GM21447 (cell line): ENCODE measurements around the gene RBCK1.
A peak's percentile ranks its signal among the peaks of the same experiment; 100 is the strongest.
"Not testable (repeated sequence)": the region's sequence is repeated elsewhere in the genome, so short reads cannot be mapped to it uniquely, and the experiment has no call there.

ENCODE experiments used
- ATAC-seq: cut with Tn5 transposase; IDR thresholded peaks from one replicate; pipeline ENCODE4 v1.9.1; 2021; ENCODE audit not compliant: unreplicated experiment

The RBCK1 gene

DNA sequence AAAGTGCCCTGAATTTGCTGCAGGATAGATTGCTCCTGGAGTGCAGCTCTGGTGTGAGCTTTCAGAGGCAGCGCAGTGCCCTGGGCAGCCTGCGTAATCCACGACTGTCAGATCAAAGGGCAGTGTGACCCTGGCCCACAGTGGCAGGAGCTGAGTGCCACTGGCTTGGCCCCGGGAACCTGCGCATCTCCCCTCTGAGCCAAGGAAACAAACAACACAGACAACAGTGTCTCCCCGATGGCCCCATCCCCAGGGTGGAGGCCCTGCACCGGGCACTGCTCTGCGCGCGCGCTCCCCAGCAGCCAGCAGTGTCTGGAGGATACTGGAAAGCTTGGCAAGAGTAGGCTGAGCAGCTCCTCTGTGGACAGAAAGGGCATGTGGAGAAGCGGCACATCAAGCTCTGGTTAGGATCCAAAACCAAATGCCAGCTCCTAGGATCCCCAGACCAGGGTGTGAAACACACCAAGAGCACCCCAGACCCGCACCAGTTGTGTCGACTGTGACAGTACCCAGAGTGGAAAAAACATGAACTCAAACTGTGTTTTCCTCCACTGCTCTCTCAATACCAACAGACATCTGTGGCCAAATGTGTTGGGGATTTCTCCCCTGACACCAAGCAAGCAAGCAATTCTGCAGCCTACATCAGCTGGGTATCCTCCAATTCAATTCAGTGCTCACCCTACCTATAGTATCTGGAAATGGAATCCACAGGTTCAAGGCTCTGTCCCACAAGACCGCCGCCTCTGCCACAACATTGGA is 26.7 kb downstream of the RBCK1 start:
- ATAC-seq = no peak

DNA sequence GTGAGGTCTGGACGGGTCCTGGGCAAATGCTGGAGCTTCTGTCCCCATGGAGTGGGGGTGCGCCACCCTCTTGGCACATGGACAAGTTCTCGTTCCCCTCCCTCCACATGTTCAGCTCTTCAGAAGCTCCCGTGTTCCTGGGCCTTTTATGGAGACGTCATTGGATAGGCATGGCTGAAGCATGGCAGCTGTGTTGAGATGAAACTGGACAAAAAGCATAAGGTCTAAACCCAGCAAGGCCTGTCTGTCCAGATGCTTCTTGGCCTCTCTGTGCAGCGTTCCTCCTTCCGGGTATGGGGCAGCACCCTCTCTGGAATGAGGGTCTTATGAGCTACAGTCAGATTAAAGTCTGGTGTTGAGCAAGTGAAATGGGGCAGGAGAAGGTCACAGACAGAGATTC is 27.5 kb downstream of the RBCK1 start:
- no peak for ATAC-seq

DNA sequence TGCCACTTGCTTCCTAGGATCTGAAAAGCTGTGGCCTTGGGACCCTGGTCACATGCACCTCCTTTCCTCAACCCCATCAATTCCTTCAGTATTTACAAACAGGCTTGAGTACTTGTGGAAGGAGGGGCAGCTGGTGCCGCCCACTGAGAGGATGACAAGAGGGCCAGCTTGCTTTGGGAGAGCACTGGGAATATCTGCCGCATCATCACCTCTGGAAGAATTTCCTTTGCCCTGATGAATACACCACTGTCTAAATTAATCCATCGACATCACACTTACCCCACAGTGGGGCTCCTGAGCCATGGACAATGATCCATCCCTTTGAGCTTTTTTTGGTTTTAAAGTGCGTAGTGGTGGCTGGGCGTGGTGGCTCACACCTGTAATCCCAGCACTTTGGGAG is 28.4 kb downstream of the RBCK1 start:
- no peak for ATAC-seq

DNA sequence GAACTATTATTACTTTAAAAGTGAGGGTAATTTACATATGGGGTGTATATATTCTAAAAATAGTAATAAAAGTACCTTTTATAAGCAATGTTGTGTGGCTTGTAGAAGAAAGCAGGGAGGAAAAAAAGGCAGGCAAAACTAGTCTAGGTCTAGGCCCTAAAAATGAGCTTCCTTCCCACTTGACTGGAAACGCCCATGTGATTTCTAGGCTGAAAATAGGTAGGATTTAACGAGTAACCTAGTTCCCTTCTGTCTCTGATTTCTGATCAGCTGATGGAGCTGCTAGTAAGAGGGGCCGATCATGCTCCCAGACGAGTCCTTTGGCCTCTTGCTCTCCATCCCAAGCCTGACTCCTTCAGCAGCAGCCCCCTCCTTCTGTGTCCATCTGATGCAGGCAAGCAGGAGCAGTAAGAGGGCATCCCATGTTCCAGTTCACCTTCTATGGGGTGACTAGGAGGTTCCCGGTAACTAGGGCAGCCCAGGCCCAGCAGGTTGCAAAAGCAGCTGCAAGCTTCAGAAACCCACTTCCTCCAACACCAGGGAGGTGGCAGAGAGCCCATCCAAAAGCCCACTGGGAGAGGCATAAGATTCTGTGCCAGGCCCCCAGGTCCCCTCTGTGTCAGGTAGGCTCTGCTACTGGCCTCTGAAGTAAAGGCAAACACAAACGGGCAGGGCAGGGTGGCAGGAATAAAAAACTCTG is 29.8 kb downstream of the RBCK1 start:
- ATAC-seq = no peak

DNA sequence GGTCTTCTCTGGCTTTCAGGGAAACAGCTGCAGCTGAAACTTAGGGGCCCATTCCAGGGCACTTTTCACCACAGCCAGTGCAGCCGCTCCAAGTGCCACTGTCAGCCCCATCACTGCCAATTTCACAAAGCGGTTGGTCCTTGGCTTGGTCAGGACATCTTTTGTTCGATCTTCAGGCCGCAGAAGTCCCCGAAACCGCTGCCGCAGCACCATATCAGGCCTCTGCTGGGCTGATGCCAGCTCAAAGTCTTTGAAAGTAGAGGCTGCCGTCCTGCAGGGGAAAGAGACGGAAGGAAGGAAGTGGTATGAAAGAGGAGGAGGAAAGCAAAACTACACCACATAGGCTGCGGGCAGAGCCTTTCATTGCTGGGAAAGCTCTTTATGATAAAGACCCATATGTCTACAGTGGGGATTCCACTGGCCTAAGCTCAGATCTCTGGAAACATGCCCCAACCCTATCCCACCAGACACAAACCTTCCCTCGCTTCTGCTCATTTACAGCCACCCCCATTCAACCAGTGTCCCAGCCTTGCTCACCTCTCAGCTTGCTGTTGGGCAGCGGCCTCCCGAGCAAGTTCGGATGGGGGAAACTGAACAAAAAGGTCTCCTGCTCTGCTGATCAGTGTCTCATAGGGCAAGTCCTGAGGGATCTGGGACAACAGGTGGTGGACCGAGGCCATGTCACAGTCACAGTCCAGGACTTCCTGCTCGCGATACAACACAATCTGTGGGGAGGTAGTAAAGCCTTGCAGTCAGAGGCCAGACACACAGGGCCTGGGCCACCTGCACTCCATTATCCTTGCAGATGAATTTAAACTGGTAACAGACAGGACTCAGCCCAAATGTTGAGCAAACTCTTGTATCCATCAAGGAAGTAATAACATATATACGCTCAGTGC is 30.7 kb downstream of the RBCK1 start:
- no peak for ATAC-seq

DNA sequence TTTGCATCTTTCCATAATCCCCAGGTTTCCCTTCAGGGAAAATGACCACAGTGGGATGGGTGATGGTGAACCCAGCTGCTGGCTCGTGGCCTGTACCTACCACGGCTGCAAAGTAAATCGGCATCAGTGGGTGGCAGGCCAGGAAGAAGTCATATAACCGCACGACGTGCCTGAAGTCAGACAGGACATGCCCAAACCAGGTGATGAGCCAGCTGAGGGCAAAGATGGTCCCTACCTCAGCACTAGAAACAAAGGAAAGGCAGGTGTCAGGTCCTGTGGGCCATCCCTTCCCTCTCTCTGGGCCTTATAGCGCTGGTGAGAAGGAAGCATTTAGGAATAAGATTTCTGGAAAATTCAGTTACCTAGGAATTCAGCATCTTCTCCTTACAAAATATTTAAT is 32.0 kb downstream of the RBCK1 start:
- ATAC-seq = no peak

DNA sequence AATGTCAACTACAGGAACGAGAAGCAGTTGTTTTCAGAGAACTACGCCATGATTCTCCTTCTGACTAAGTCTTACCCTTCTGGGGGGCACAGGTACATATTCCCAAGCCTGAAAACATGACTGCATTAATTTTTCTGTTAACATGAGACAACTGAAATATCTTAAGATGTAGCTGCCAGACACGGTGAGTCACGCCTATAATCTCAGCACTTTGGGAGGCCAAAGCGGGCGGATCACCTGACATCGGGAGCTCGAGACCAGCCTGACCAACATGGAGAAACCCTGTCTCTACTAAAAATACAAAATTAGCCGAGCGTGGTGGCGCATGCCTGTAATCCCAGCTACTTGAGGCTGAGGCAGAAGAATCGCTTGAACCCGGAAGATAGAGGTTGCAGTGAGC is 32.5 kb downstream of the RBCK1 start:
- no peak for ATAC-seq

DNA sequence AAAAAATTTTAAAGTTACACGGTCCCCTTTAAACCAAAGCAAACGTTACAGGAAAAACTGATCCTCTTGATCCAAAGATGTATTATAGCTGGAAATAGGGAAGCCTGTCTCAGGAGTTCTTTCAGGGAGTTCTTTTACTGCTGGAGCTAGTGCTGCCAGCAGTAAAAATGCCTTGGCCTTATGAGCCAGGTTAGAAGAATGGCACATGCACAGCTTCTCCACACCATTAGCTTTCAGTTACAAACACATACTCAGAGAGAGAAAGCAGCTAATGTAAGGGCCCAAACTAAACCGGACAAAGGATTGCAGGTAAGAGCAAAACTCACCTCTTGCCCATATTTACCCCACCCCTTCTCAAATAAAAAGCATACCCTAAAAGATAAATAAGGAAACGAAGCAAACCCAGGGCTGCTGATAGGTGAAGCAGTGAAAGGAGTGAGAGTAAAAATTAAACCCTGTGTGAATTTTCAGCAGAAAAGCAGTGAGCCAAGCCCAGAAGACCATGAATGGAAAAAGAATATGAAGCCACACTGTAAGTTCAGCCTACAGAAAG is 35.2 kb downstream of the RBCK1 start:
- ATAC-seq = no peak

DNA sequence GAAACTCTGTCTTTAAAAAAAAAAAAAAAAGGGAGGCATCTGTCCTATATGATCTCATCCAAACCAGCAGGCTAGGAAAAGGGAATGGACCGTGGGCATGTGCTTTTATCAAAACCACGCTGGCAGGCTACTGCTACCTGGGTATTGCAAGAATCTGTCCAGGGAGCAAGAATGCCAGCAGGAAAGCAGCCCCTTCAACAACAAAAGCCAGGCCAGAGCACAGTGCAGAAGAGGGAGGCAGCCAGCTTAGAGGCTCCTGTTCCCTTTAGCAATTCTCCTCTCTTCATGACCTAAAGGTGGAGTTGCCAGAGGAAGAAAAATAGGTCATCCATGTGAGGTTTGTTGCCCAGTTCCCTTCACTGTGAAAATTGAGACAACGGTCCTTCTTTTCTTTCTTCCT is 36.0 kb downstream of the RBCK1 start:
- no peak for ATAC-seq

DNA sequence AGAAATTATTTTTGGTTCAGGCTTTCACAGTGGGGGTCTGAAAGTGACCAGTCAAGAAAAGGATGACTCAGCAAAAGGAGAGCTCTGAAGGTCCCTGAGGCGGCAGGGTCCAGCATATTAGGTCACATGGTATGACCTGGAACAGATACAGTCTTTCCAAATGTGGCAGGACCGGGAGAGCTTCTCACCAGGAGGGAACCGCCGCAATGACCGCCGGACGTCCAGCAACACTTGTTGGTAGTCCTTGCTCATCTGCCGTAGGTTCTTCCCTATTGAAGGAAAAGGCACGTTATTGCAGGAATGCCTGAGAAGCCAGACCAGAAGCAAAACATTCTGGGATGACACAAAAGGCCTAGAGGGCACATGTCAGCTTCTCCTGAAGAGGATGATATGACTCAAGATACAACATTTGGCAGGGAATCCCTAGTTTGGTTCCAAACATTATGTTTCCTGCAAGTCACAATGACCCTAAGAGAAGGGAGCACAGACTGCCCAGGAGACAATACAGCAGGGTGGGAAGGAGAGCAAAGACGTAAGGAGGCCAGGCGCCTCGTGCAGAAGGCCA is 36.8 kb downstream of the RBCK1 start:
- ATAC-seq = no peak

DNA sequence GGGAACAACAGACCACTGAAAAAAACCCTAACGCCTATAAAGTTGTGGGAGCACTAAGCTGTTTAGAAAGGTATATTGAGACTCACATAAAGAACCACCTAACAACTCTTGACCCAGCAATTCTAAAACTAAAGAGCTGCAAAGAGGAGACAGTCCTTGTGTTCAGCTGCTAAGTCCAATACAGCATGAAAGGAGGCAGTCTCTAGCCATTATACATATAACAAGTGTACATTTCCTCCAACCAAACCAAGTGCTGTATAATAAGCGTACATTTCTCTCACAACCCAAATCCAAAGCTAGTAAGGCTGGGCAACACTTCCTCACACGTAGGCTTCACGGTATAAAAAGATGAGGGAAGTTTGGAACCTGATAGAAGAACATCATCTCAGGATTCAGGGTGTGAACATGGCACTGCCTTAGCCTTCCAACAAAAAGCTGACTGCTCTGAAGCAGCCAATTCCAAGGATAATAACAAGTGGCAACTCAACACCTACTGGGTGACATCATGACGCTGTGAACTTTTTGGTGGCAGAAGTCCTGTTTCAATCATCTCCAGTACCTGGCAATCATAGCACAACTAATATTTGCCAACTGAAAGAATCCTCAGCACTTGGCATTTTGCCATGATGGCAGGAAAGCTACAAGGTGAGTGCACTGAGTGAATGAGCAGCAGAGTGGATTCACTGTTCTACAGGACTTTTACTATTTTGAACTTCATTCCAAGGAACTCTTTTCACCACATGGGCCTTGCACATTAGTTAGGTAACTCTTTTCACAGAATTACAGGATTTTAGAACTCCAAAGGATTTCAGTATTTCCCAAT is 37.6 kb downstream of the RBCK1 start:
- no peak for ATAC-seq

DNA sequence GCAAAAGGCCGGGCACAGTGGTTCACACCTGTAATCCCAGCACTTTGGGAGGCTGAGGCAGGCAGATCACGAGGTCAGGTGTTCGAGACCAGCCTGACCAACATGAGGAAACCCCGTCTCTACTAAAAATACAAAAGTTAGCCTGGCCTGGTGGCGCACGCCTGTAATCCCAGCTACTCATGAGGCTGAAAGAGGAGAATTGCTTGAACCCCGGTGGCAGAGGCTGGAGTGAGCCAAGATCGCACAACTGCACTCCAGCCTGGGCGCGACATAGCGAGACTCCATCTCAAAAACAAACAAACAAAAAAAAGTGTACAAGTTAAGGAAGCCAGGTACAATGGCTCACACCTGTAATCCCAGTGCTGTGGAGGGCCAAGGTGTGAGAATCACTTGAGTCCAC is 43.9 kb downstream of the RBCK1 start:
- ATAC-seq = not testable (repeated sequence)

DNA sequence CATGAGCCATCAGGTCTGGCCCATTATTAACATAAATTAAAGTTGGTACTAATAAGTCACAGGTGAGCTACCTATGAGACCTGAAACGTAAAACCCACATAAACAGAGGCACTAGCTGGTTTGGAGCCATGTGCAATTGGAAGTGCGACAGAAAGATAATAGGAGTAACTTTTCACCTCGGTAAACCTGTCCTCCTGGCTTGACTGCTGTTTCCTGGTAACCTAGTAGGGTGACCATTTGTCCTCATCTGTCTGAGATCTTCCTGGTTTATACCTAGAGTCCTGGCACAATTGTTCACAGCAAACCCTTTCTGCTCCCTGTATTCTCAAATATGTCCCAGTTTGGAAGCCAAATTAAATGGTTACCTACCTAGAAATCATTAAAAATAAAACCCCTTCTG is 46.9 kb downstream of the RBCK1 start:
- ATAC-seq = no peak

DNA sequence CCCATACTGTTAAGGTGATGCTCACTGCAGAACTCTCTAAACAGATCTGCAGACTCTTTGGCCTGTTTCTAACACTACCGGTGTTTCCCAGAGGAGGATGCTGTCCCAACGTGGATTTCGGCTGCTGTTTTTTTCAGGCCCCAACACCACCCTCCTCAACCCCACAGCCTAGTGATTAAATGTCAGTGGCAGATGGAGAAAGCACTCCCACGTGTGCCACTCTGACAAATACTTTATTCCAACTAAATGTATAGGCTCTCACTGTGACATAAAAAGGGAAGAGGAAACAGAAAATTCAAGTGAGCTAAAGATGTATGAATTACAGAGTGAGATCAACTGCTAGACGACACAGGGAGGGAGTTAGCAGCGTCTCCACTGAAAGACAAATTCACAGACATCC is 50.7 kb downstream of the RBCK1 start:
- no peak for ATAC-seq

DNA sequence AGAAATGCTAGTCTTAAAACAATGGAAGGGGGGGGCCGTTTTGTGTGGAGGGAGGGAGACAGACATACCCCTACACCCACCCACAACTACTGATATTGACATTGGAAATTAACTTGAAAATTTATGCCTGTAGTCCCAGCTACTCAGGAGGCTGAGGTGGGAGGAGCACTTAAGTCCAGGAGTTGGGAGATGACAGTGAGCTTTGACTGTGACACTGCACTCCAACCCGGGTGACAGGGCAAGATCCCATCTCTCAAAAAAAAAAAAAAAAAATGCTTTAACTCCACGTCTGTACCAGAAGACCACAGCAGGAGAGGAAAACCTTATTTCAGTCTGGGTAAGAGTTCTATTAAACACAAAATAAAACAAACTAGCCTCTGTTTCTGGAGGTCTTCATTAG is 52.1 kb downstream of the RBCK1 start:
- no peak for ATAC-seq

DNA sequence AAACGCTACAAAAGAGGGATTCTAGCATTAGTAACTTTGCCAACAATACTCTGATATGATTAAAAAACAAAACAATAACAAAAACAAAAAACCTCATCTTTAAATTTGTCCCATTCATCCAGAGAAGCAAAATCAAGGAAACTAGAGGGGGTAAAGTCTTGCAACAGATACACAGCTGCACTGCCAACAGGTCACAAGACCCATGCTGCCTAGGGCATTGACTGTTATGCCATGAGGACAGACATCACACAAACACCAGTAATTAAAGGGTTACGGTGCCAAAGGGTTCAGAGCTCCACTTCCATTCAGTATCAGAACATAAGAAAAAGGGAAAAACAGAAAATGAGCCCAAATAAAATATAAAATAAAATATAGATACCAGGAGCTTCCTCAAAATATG is 52.6 kb downstream of the RBCK1 start:
- no peak for ATAC-seq

DNA sequence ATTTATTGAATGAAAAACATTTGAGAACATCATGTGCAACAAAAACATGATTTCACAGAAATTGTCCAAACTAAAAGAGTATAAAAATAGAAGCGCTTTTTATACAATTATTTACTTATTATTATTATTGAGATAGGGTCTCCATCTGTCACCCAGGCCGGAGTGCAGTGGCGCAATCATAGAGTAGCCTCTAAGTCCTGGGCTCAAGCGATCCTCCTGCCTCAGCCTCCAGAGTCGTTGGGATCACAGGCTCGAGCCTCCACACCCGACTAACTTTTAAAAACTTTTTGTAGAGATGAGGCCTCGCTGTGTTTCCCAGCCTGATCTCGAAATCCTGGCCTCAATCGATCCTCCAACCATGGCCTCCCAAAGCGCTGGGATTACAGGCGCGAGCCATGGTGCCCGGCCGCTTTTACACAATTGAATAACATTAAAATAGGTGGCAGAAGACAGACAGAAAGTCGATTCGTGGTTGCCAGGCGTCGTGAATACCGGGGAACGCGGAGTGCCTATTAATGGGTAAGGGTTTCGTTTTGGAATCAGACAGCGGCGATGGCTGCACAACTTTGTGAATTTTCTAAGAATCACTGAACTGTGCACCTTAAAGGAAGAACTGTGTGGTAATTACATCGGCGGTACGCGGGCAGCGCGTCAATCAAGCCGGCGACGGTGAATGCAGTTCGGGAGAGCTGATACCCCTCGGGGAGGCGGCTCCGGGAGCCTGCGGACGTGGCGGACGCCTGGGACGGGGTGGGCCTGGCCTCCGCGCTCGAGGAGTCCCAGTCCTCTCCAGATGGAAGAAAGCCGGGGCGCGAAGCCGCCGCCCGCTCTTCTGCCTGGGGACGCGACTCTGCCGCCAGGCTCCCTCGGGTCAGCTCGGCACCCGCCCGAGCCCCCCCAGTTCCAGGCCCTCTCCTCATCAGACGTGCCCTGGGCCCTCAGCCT is 53.4 kb downstream of the RBCK1 start:
- peak; percentile 38 for ATAC-seq

DNA sequence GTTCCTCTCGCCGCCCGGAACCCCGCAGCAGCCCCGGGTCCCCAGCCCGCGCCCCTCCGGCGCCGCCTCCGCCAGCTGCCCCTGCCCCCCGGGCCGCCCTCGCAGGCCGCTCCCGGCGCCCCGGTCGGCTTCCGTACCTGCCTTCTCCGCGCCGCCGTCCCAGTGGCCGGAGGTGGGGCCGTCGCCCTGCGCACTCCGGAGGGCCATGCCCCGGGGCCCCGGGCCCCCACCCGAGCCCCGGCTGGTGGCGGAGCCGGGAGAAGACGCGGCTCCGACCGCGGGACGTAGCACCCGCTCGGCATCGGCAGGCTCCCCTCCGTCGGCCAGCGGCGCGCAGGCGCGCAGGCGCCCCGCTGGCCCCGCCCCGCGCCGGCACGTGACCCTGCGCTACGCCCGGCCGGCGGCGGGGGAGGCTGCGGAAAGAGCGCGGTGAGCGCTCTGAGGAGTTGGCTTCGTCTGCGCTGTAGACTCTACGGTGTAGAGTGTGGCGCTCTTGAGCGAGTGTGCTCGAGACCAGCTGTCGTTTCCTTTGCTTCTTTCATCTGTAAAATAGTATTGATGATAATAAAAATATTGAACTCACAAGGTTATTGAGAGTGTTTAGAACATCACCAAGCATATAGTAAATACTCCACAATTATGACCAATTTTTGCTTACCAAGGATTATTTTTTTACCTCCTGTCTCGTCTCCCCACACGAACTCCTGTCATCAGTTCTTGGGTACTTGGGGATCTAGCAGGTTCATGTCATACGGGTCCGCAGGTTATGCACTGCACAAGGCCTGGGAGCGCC is 54.3 kb downstream of the RBCK1 start, which contains the start of gene TBC1D20:
TSS of gene TBC1D20 (minus strand) at position 335 of the 793 bp plus-strand sequence. CDS start at position 207, 128 bp downstream.
- ATAC-seq = peak; percentile 94
